ENCODE results near the gene CLEC16A.

GRCh38 chr16:11035096-11035495, 90.7 kb downstream of the CLEC16A start:
- TF ChIP-seq CTCF (IDR thresholded peaks at IDR 0.05) (no peak), POLR2A (IDR thresholded peaks at IDR 0.05) (no peak)
